Thyroid gland (tissue), 4 donors: ENCODE results near the gene PTPN6.

Experiments
- POLR2A ChIP-seq, 2 donors: fragments of 450-650 bp; IDR thresholded peaks; one replicate each; pipeline ENCODE4 v1.6.1; 2017; ENCODE audit warnings: antibody characterized with exemption in 2 of 2, mild to moderate bottlenecking in 2 of 2, moderate library complexity in 1 of 2
- TF ChIP-seq, protein P1 (sequence below), 6 experiments: fragments of 200-600 bp in 3 of 6; fragments of 450-650 bp in 3 of 6; sonication (generic) in 3 of 6; IDR thresholded peaks; one replicate each; pipeline ENCODE4 v1.5.1; 2016 to 2019; ENCODE audit warnings: antibody characterized with exemption in 6 of 6, mild to moderate bottlenecking in 2 of 6, inconsistent platforms in 1 of 6, moderate library complexity in 1 of 6

DNA sequence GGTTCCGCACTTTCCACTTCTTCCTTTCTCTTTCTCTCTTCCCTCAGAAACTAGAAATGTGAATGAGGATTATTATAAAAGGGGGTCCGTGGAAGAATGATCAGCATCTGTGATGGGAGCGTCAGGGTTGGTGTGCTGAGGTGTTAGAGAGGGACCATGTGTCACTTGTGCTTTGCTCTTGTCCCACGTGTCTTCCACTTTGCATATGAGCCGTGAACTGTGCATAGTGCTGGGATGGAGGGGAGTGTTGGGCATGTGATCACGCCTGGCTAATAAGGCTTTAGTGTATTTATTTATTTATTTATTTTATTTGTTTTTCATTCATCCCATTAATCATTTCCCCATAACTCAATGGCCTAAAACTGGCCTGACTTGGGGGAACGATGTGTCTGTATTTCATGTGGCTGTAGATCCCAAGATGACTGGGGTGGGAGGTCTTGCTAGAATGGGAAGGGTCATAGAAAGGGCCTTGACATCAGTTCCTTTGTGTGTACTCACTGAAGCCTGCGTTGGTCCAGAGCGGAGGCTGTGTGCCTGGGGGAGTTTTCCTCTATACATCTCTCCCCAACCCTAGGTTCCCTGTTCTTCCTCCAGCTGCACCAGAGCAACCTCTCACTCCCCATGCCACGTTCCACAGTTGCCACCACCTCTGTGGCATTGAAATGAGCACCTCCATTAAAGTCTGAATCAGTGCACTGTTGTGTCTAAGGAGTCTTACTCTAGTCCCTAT is 28.0 kb upstream of the PTPN6 start:
- TF ChIP-seq, protein P1, sequence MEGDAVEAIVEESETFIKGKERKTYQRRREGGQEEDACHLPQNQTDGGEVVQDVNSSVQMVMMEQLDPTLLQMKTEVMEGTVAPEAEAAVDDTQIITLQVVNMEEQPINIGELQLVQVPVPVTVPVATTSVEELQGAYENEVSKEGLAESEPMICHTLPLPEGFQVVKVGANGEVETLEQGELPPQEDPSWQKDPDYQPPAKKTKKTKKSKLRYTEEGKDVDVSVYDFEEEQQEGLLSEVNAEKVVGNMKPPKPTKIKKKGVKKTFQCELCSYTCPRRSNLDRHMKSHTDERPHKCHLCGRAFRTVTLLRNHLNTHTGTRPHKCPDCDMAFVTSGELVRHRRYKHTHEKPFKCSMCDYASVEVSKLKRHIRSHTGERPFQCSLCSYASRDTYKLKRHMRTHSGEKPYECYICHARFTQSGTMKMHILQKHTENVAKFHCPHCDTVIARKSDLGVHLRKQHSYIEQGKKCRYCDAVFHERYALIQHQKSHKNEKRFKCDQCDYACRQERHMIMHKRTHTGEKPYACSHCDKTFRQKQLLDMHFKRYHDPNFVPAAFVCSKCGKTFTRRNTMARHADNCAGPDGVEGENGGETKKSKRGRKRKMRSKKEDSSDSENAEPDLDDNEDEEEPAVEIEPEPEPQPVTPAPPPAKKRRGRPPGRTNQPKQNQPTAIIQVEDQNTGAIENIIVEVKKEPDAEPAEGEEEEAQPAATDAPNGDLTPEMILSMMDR (IDR thresholded peaks at IDR 0.05): no peak
- TF ChIP-seq POLR2A (IDR thresholded peaks at IDR 0.05): no peak
